ENCODE results near the gene GPS1.

The GPS1 gene

DNA sequence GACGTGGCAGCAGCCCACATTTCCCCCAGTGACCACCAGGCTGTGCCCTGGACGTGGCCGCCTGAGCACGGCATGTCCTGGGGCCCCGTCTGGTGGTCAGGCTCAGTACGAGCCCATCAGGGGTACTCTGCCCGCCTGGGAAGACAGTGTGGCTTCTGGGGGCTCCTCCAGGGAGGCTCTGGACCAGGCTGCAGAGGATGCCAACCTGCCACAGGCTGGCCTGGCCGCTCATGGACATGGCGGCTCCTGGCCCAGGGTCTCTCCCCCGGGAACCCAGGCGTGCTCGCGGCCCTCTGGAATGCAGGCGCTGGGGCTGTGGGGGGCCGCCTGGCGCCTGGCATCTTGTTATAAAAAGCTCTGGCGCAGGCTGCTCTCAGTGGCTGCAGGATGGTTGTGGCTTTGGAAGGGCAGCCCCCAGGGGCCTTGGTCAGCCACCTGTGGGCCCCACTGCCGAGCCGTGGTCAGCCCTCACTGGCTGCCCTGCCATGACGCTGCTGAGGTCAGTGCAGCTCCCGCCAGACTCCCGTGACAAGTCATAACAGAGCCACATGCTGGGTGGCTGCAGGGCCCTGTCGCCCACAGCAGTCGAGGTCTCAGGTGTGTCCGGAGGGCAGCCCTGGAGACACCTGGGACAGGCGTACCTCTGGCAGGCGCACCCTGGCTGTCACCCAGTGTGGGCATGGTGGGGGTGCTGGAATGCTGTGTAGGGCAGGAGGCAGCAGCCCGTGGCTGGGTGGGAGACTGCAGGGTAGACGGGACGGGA is 44.0 kb upstream of the GPS1 start:
- Histone ChIP-seq H3K27me3 (ENCODE audit: control insufficient read depth, low read length) (no peaks in the 10 kb centered on the region), H3K9me2 (replicated peaks; ENCODE audit: control insufficient read depth, low read length) (no peaks in the 10 kb centered on the region), H3K79me2 (ENCODE audit: control insufficient read depth, low read length) (no peaks in the 10 kb centered on the region), H3K9me3 (ENCODE audit: control insufficient read depth, insufficient read depth, low read length) (no peaks in the 10 kb centered on the region), H3K4me1 (ENCODE audit: control insufficient read depth, low read length) (no peaks in the 10 kb centered on the region), H4K20me1 (ENCODE audit: control insufficient read depth, insufficient read depth, low read depth, low read length) (no peaks in the 10 kb centered on the region), H3K27ac (ENCODE audit: low read depth, low read length) (no peak overlapping the region), H3K36me3 (ENCODE audit: control insufficient read depth, low read length) (no peaks in the 10 kb centered on the region), H3K4me2 (ENCODE audit: low read length) (no peak overlapping the region), H3K4me3 (ENCODE audit: low read length) (no peak overlapping the region), H3F3A (ENCODE audit: control insufficient read depth, insufficient read depth) (no peaks in the 10 kb centered on the region)
- TF ChIP-seq, protein P1, sequence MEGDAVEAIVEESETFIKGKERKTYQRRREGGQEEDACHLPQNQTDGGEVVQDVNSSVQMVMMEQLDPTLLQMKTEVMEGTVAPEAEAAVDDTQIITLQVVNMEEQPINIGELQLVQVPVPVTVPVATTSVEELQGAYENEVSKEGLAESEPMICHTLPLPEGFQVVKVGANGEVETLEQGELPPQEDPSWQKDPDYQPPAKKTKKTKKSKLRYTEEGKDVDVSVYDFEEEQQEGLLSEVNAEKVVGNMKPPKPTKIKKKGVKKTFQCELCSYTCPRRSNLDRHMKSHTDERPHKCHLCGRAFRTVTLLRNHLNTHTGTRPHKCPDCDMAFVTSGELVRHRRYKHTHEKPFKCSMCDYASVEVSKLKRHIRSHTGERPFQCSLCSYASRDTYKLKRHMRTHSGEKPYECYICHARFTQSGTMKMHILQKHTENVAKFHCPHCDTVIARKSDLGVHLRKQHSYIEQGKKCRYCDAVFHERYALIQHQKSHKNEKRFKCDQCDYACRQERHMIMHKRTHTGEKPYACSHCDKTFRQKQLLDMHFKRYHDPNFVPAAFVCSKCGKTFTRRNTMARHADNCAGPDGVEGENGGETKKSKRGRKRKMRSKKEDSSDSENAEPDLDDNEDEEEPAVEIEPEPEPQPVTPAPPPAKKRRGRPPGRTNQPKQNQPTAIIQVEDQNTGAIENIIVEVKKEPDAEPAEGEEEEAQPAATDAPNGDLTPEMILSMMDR (IDR thresholded peaks at IDR 0.05; ENCODE audit: low read depth, low read length, poor library complexity, severe bottlenecking) = no peak
- TF ChIP-seq EZH2phosphoT487 (IDR thresholded peaks at IDR 0.05; ENCODE audit: borderline replicate concordance, low read length) = no peak

DNA sequence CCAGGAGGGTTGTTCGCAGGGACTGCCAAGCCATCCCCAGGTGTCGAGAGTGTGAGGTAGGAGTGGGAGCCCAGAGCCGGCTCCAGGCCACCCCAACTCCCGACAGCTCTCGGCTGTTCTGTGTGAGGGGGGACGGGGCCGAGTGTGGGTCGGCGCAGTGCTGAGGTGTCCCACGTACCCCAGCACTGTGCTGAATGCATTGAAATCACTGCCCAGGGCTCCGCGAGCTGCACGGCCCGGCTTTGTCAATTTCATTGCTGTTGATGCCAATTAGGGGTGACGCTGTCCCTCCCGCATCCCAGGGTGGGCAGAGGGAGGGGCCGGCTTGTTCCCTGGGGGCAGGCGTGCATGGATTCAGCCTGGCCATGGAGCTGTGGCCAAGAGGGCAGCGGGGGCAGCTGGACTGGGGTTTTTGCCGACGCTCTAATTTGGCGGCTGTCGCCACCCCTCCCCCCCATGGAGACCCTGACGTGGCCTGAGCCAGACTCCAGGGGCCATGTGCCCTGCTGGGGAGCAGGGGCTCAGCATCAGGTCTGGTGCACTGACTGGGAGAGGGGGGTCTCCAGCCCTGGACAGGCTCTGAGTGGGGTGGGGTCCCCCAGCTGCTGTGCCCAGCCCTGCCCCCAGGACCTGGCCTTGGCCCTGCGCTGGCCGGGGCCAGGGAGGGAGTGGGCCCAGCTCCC is 43.3 kb upstream of the GPS1 start:
- H3K27ac ChIP-seq (ENCODE audit: low read depth, low read length) = no peak overlapping the region
- TF ChIP-seq, protein P1 (IDR thresholded peaks at IDR 0.05; ENCODE audit: low read depth, low read length, poor library complexity, severe bottlenecking) = no peak
- no peak for TF ChIP-seq EZH2phosphoT487 (IDR thresholded peaks at IDR 0.05; ENCODE audit: borderline replicate concordance, low read length)
- no peaks in the 10 kb centered on the region for H3K9me2 ChIP-seq (replicated peaks; ENCODE audit: control insufficient read depth, low read length)
- H3K9me3 ChIP-seq (ENCODE audit: control insufficient read depth, insufficient read depth, low read length) = no peaks in the 10 kb centered on the region
- H3F3A ChIP-seq (ENCODE audit: control insufficient read depth, insufficient read depth) = no peaks in the 10 kb centered on the region
- H3K79me2 ChIP-seq (ENCODE audit: control insufficient read depth, low read length) = no peaks in the 10 kb centered on the region
- H3K4me3 ChIP-seq (ENCODE audit: low read length) = no peak overlapping the region
- no peaks in the 10 kb centered on the region for H4K20me1 ChIP-seq (ENCODE audit: control insufficient read depth, insufficient read depth, low read depth, low read length)
- H3K4me2 ChIP-seq (ENCODE audit: low read length) = no peak overlapping the region
- no peaks in the 10 kb centered on the region for H3K27me3 ChIP-seq (ENCODE audit: control insufficient read depth, low read length)
- H3K4me1 ChIP-seq (ENCODE audit: control insufficient read depth, low read length) = no peaks in the 10 kb centered on the region
- no peaks in the 10 kb centered on the region for H3K36me3 ChIP-seq (ENCODE audit: control insufficient read depth, low read length)

DNA sequence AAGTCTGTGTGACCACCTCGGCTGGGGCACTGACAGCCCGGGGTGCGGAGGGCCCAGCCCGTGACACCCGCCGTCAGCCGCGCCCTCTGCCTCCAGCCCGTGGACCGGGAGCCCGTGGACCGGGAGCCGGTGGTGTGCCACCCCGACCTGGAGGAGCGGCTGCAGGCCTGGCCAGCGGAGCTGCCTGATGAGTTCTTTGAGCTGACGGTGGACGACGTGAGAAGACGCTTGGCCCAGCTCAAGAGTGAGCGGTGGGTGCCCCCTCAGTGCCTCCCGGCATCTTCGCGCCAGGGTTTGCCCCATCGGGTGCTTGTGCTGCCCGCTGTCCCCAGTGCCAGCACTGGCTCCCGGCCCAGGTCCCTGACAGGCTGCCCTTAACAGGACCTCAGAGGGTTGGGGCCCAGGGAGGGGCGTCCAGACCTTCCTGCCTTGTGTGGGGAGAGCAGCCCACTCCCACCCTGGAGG is 42.7 kb upstream of the GPS1 start:
- TF ChIP-seq EZH2phosphoT487 (IDR thresholded peaks at IDR 0.05; ENCODE audit: borderline replicate concordance, low read length) = no peak
- TF ChIP-seq, protein P1 (IDR thresholded peaks at IDR 0.05; ENCODE audit: low read depth, low read length, poor library complexity, severe bottlenecking) = no peak
- Histone ChIP-seq H3K79me2 (ENCODE audit: control insufficient read depth, low read length) (no peaks in the 10 kb centered on the region), H3K4me2 (ENCODE audit: low read length) (no peak overlapping the region), H3F3A (ENCODE audit: control insufficient read depth, insufficient read depth) (no peaks in the 10 kb centered on the region), H4K20me1 (ENCODE audit: control insufficient read depth, insufficient read depth, low read depth, low read length) (no peaks in the 10 kb centered on the region), H3K4me3 (ENCODE audit: low read length) (no peak overlapping the region), H3K36me3 (ENCODE audit: control insufficient read depth, low read length) (no peaks in the 10 kb centered on the region), H3K27ac (ENCODE audit: low read depth, low read length) (no peak overlapping the region), H3K4me1 (ENCODE audit: control insufficient read depth, low read length) (no peaks in the 10 kb centered on the region), H3K9me3 (ENCODE audit: control insufficient read depth, insufficient read depth, low read length) (no peaks in the 10 kb centered on the region), H3K9me2 (replicated peaks; ENCODE audit: control insufficient read depth, low read length) (no peaks in the 10 kb centered on the region), H3K27me3 (ENCODE audit: control insufficient read depth, low read length) (no peaks in the 10 kb centered on the region)

All from DOHH2 (cell line).